Large intestine (tissue), 3 donors: ENCODE measurements around the gene COL26A1. TPM values are rescaled to one million over a fixed set of nuclear protein-coding genes. Genes with fewer than 3 reads are reported as not detected.

Experiments used
- DNase-seq, 2 donors: peaks; one replicate each; pipeline versions ENCODE4 v3.0.0 to v3.0.0-alpha.2; 2013
- H3K27ac ChIP-seq: one replicate; pipeline ENCODE4 v1.5.1; 2013; ENCODE audit warnings: low read length
- H3K27me3 ChIP-seq: 2 replicates; pipeline ENCODE4 v1.6.1; 2013; ENCODE audit warnings: low read length; ENCODE audit not compliant: control insufficient read depth, insufficient read depth
- H3K36me3 ChIP-seq: 2 replicates; pipeline ENCODE4 v1.6.1; 2013; ENCODE audit warnings: low read length; ENCODE audit not compliant: control insufficient read depth, insufficient read depth
- H3K4me1 ChIP-seq: one replicate; pipeline ENCODE4 v1.6.1; 2013; ENCODE audit warnings: low read length; ENCODE audit not compliant: control insufficient read depth, insufficient read depth
- H3K4me3 ChIP-seq: one replicate; pipeline ENCODE4 v1.5.1; 2013; ENCODE audit warnings: low read length
- H3K9me3 ChIP-seq: one replicate; pipeline ENCODE4 v1.6.1; 2013; ENCODE audit warnings: mild to moderate bottlenecking, low read depth, low read length, moderate library complexity; ENCODE audit not compliant: control insufficient read depth
- WGBS: methylation state at CpG from one replicate; pipeline ENCODE4 v1.1.5; 2013; ENCODE audit warnings: low lambda C conversion rate; ENCODE audit not compliant: insufficient coverage; 5-methylcytosine and 5-hydroxymethylcytosine counted together
- polyA plus RNA-seq: library from polyadenylated mRNA; unstranded; fragments of 120-200 nt; gene quantifications from one replicate; pipeline ENCODE4 v1.2.1, GENCODE V29; 2013

The COL26A1 gene
- polyA plus RNA-seq, 1 donor: 1.0 TPM

DNA sequence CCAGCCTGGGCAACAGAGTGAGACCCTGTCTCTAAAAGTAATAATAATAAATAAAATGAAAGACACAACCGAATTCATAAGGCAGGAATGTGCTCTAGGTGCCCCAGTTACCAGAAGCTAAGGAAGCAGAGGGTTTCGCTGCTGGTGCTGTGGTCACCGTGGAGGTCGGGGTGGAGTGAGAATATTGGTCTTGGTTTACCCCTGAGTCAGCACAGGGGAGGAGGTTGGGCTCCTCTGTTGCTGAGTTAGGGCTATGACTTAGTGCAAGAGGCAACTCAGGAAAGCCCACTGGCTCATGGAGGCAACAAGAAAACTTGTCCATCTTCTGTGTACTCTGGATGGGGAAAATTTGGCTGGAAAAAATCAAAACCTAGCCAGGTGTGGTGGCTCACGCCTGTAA lies 149.3 kb downstream of the COL26A1 start:
- 80% methylated on average over 1 of the region's 5 CpGs for WGBS
- H3K27ac ChIP-seq: no peak overlapping the region
- H3K4me1 ChIP-seq: peaks cover 4% of the 10 kb centered on the region
- no peaks in the 10 kb centered on the region for H3K9me3 ChIP-seq
- DNase-seq: no peak
- H3K27me3 ChIP-seq: no peaks in the 10 kb centered on the region
- no peaks in the 10 kb centered on the region for H3K36me3 ChIP-seq
- no peak overlapping the region for H3K4me3 ChIP-seq

DNA sequence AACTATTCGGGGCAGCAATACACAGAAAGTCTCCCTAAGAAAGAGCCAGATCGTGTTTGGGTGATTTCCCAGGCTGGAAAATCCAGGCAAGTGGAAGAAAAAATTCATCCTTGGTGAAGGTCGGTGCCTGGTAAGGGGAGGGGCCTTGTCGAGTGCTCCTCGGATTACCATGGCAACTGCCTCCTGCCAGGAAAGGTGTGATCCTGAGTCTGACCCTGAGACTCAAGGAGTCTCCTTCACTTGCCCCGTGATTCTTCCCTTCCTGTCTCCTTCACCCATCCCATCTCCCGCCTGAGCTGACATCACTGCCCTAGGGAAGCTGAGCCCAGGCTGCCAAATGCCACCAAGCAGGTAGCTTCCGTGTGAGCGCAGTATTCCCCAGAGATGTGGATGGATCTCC lies 154.2 kb downstream of the COL26A1 start:
- H3K27ac ChIP-seq: no peak overlapping the region
- DNase-seq: no peak
- no peaks in the 10 kb centered on the region for H3K4me1 ChIP-seq
- no peak overlapping the region for H3K4me3 ChIP-seq
- WGBS: no CpG with 5 or more reads among the region's 9 CpGs
- no peaks in the 10 kb centered on the region for H3K9me3 ChIP-seq
- no peaks in the 10 kb centered on the region for H3K36me3 ChIP-seq
- peaks cover 3% of the 10 kb centered on the region for H3K27me3 ChIP-seq

GRCh38 chr7:101517304-101517703 lies 154.6 kb downstream of the COL26A1 start:
- Histone ChIP-seq H3K4me1 (no peaks in the 10 kb centered on the region), H3K27me3 (peaks cover 3% of the 10 kb centered on the region), H3K4me3 (no peak overlapping the region), H3K36me3 (no peaks in the 10 kb centered on the region), H3K9me3 (no peaks in the 10 kb centered on the region), H3K27ac (no peak overlapping the region)
- DNase-seq: no peak
- WGBS: no CpG with 5 or more reads among the region's 10 CpGs

GRCh38 chr7:101518336-101518735 lies 155.7 kb downstream of the COL26A1 start:
- Histone ChIP-seq H3K4me1 (no peaks in the 10 kb centered on the region), H3K9me3 (no peaks in the 10 kb centered on the region), H3K36me3 (no peaks in the 10 kb centered on the region), H3K27ac (no peak overlapping the region), H3K27me3 (peaks cover 3% of the 10 kb centered on the region), H3K4me3 (no peak overlapping the region)
- whole genome bisulfite sequencing: 80% methylated on average over 1 of the region's 9 CpGs
- DNase-seq: no peak

GRCh38 chr7:101519324-101520023 lies 156.8 kb downstream of the COL26A1 start:
- Histone ChIP-seq H3K9me3 (no peaks in the 10 kb centered on the region), H3K36me3 (no peaks in the 10 kb centered on the region), H3K27ac (no peak overlapping the region), H3K4me3 (no peak overlapping the region), H3K4me1 (no peaks in the 10 kb centered on the region), H3K27me3 (peaks cover 3% of the 10 kb centered on the region)
- no CpG with 5 or more reads among the region's 12 CpGs for WGBS
- no peak for DNase-seq

- Histone ChIP-seq H3K9me3 (no peaks in the 10 kb centered on the region), H3K27ac (no peak overlapping the region), H3K27me3 (peaks cover 3% of the 10 kb centered on the region), H3K4me3 (no peak overlapping the region), H3K4me1 (no peaks in the 10 kb centered on the region), H3K36me3 (no peaks in the 10 kb centered on the region)
- no CpG with 5 or more reads among the region's 5 CpGs for WGBS
- DNase-seq: no peak
Measured at GRCh38 chr7:101521430-101521925, 158.8 kb downstream of the COL26A1 start.

- no peak for DNase-seq
- Histone ChIP-seq H3K4me3 (no peak overlapping the region), H3K36me3 (no peaks in the 10 kb centered on the region), H3K9me3 (no peaks in the 10 kb centered on the region), H3K4me1 (no peaks in the 10 kb centered on the region), H3K27ac (no peak overlapping the region), H3K27me3 (peaks cover 3% of the 10 kb centered on the region)
- WGBS: no CpG with 5 or more reads among the region's 5 CpGs
Measured at GRCh38 chr7:101522021-101522420, 159.3 kb downstream of the COL26A1 start.

- no CpG with 5 or more reads among the region's 13 CpGs for WGBS
- Histone ChIP-seq H3K4me1 (no peaks in the 10 kb centered on the region), H3K4me3 (no peak overlapping the region), H3K27ac (no peak overlapping the region), H3K9me3 (no peaks in the 10 kb centered on the region), H3K27me3 (no peaks in the 10 kb centered on the region), H3K36me3 (no peaks in the 10 kb centered on the region)
- no peak for DNase-seq
Measured at GRCh38 chr7:101527844-101528667, 165.4 kb downstream of the COL26A1 start.

GRCh38 chr7:101529560-101529959 lies 166.9 kb downstream of the COL26A1 start:
- H3K4me1 ChIP-seq: no peaks in the 10 kb centered on the region
- no peaks in the 10 kb centered on the region for H3K36me3 ChIP-seq
- H3K27me3 ChIP-seq: no peaks in the 10 kb centered on the region
- H3K27ac ChIP-seq: no peak overlapping the region
- no CpG with 5 or more reads among the region's 4 CpGs for WGBS
- H3K9me3 ChIP-seq: no peaks in the 10 kb centered on the region
- DNase-seq: no peak
- H3K4me3 ChIP-seq: no peak overlapping the region

GRCh38 chr7:101531726-101532357 lies 169.2 kb downstream of the COL26A1 start:
- no CpG with 5 or more reads among the region's 16 CpGs for WGBS
- no peaks in the 10 kb centered on the region for H3K27me3 ChIP-seq
- no peak overlapping the region for H3K4me3 ChIP-seq
- no peaks in the 10 kb centered on the region for H3K4me1 ChIP-seq
- H3K27ac ChIP-seq: no peak overlapping the region
- H3K36me3 ChIP-seq: no peaks in the 10 kb centered on the region
- H3K9me3 ChIP-seq: no peaks in the 10 kb centered on the region
- DNase-seq: no peak
